ENCODE results near the gene ZNF891. TPM values are rescaled to one million over a fixed set of nuclear protein-coding genes. Genes with fewer than 3 reads are reported as not detected.
A peak's percentile ranks its signal among the peaks of the same experiment; 100 is the strongest.

Gene ZNF891
- polyA plus RNA-seq, 1 donor from 2014 or later, result 0.63 TPM

- Mint-ChIP-seq H3K4me1 (peaks cover 0 to 5% (median 0%) of the 10 kb centered on the region in 3 donors), H3K27ac (no peak overlapping the region), H3K4me3 (no peak overlapping the region), H3K27me3 (no peaks in the 10 kb centered on the region), H3K9me3 (peaks cover 9 to 56% (median 44%) of the 10 kb centered on the region in 3 donors), H3K36me3 (peaks cover 29% of the 10 kb centered on the region)
Measured at GRCh38 chr12:133105620-133106019, 24.5 kb downstream of the ZNF891 start.

- peaks cover 42% of the 10 kb centered on the region for H3K36me3 Mint-ChIP-seq
- H3K27me3 Mint-ChIP-seq, result no peaks in the 10 kb centered on the region
- H3K27ac Mint-ChIP-seq, result no peak overlapping the region
- H3K4me1 Mint-ChIP-seq, result peaks cover 0 to 11% (median 0%) of the 10 kb centered on the region in 3 donors
- H3K9me3 Mint-ChIP-seq, result peaks cover 13 to 39% (median 25%) of the 10 kb centered on the region in 3 donors
- H3K4me3 Mint-ChIP-seq, result peak overlapping the region in 1 of 4 donors; percentile 27
Measured at GRCh38 chr12:133083345-133083744, 46.7 kb downstream of the ZNF891 start.

GRCh38 chr12:133081159-133081780, 48.8 kb downstream of the ZNF891 start:
- Mint-ChIP-seq H3K4me3 (no peak overlapping the region), H3K36me3 (peaks cover 24% of the 10 kb centered on the region), H3K27ac (peak overlapping the region in 1 of 3 donors; percentile 85), H3K9me3 (peaks cover 12 to 39% (median 27%) of the 10 kb centered on the region in 3 donors), H3K4me1 (peaks cover 0 to 11% (median 0%) of the 10 kb centered on the region in 3 donors), H3K27me3 (no peaks in the 10 kb centered on the region)

GRCh38 chr12:133080368-133081158, 49.5 kb downstream of the ZNF891 start, which contains the start of gene ZNF140:
Gene ZNF140 (plus strand): TSS chr12:133080923. CDS start chr12:133081321, 398 bp downstream.
- peaks cover 0 to 11% (median 0%) of the 10 kb centered on the region in 3 donors for H3K4me1 Mint-ChIP-seq
- peaks cover 21% of the 10 kb centered on the region for H3K36me3 Mint-ChIP-seq
- H3K27ac Mint-ChIP-seq, result peak within 1 kb of the TSS in 1 of 3 donors; percentile 85
- H3K27me3 Mint-ChIP-seq, result no peaks in the 10 kb centered on the region
- no peak within 1 kb of the TSS for H3K4me3 Mint-ChIP-seq
- H3K9me3 Mint-ChIP-seq, result peaks cover 9 to 36% (median 27%) of the 10 kb centered on the region in 3 donors

GRCh38 chr12:133080026-133080367, 50.1 kb downstream of the ZNF891 start:
- peaks cover 9 to 33% (median 30%) of the 10 kb centered on the region in 3 donors for H3K9me3 Mint-ChIP-seq
- peaks cover 16% of the 10 kb centered on the region for H3K36me3 Mint-ChIP-seq
- no peak overlapping the region for H3K4me3 Mint-ChIP-seq
- H3K27ac Mint-ChIP-seq, result no peak overlapping the region
- H3K27me3 Mint-ChIP-seq, result no peaks in the 10 kb centered on the region
- peaks cover 0 to 11% (median 0%) of the 10 kb centered on the region in 3 donors for H3K4me1 Mint-ChIP-seq

GRCh38 chr12:133073836-133074235, 56.2 kb downstream of the ZNF891 start:
- Mint-ChIP-seq H3K4me3 (no peak overlapping the region), H3K36me3 (no peaks in the 10 kb centered on the region), H3K27ac (no peak overlapping the region), H3K27me3 (no peaks in the 10 kb centered on the region), H3K4me1 (no peaks in the 10 kb centered on the region), H3K9me3 (peaks cover 23 to 37% (median 35%) of the 10 kb centered on the region in 3 donors)

GRCh38 chr12:133063556-133063955, 66.5 kb downstream of the ZNF891 start:
- peak overlapping the region in 1 of 4 donors; percentile 66 for H3K4me3 Mint-ChIP-seq
- H3K27me3 Mint-ChIP-seq, result no peaks in the 10 kb centered on the region
- peaks cover 4% of the 10 kb centered on the region for H3K36me3 Mint-ChIP-seq
- peaks cover 14 to 42% (median 39%) of the 10 kb centered on the region in 3 donors for H3K9me3 Mint-ChIP-seq
- no peak overlapping the region for H3K27ac Mint-ChIP-seq
- H3K4me1 Mint-ChIP-seq, result no peaks in the 10 kb centered on the region

- Mint-ChIP-seq H3K36me3 (peaks cover 9% of the 10 kb centered on the region), H3K9me3 (peaks cover 10 to 45% (median 43%) of the 10 kb centered on the region in 3 donors), H3K4me1 (no peaks in the 10 kb centered on the region)
Measured at GRCh38 chr12:133061954-133062353, 68.1 kb downstream of the ZNF891 start.

GRCh38 chr12:133058203-133059113, 71.6 kb downstream of the ZNF891 start:
- peaks cover 8 to 44% (median 31%) of the 10 kb centered on the region in 3 donors for H3K9me3 Mint-ChIP-seq
- H3K27me3 Mint-ChIP-seq, result no peaks in the 10 kb centered on the region
- peak overlapping the region in 1 of 4 donors; percentile 12 for H3K4me3 Mint-ChIP-seq
- H3K36me3 Mint-ChIP-seq, result peaks cover 13% of the 10 kb centered on the region
- peak overlapping the region in 1 of 3 donors; percentile 31 for H3K27ac Mint-ChIP-seq
- H3K4me1 Mint-ChIP-seq, result no peaks in the 10 kb centered on the region

More at GRCh38 chr12:133061954-133062353, 68.1 kb downstream of the ZNF891 start:
- Mint-ChIP-seq H3K27ac (no peak overlapping the region), H3K27me3 (no peaks in the 10 kb centered on the region), H3K4me3 (no peak overlapping the region)

GRCh38 chr12:133057446-133057845, 72.6 kb downstream of the ZNF891 start:
- Mint-ChIP-seq H3K4me3 (no peak overlapping the region), H3K27me3 (no peaks in the 10 kb centered on the region), H3K27ac (no peak overlapping the region), H3K36me3 (peaks cover 21% of the 10 kb centered on the region), H3K9me3 (peaks cover 7 to 41% (median 30%) of the 10 kb centered on the region in 3 donors), H3K4me1 (no peaks in the 10 kb centered on the region)

Other genes with a start within 250 kb of the ZNF891 start
- 24.3 TPM for gene CHFR, start 242.7 kb downstream of the ZNF891 start, polyA plus RNA-seq
- 3.6 TPM for gene ZNF605, start 174.0 kb downstream of the ZNF891 start, polyA plus RNA-seq
- 14.4 TPM for gene ZNF26, start 143.9 kb downstream of the ZNF891 start, polyA plus RNA-seq
- gene ZNF84, start 92.8 kb downstream of the ZNF891 start, polyA plus RNA-seq, result 25.1 TPM
- gene ZNF140, start 49.4 kb downstream of the ZNF891 start, polyA plus RNA-seq, result 20.5 TPM
- 11.0 TPM for gene ZNF10, start 353 bp upstream of the ZNF891 start, polyA plus RNA-seq
- gene ZNF268, start 51.2 kb upstream of the ZNF891 start, polyA plus RNA-seq, result 20.4 TPM
- not detected for gene ANHX, start 105.6 kb upstream of the ZNF891 start, polyA plus RNA-seq